Endothelial cell of umbilical vein (primary cell): ENCODE results near the gene IL4I1.

Experiments
- CTCF ChIP-seq, 2 donors: IDR thresholded peaks; 1 replicate in 1 of 2; 2 replicates in 1 of 2; pipeline ENCODE4 v1.5.1; 2011; ENCODE audit warnings: low read length in 2 of 2, mild to moderate bottlenecking in 2 of 2, moderate library complexity in 2 of 2, control low read depth in 1 of 2, inconsistent platforms in 1 of 2, low read depth in 1 of 2; ENCODE audit not compliant: insufficient read depth in 1 of 2; ENCODE audit errors: extremely low read depth in 1 of 2
- EZH2 ChIP-seq: IDR thresholded peaks from 2 replicates; pipeline ENCODE4 v1.6.1; 2012; ENCODE audit warnings: borderline replicate concordance, low read depth, mild to moderate bottlenecking, moderate library complexity, low read length, inconsistent platforms; ENCODE audit not compliant: severe bottlenecking
- GATA2 ChIP-seq: IDR thresholded peaks from 2 replicates; pipeline ENCODE4 v1.7.0; 2011; ENCODE audit warnings: low read depth, mild to moderate bottlenecking, moderate library complexity, mixed read lengths, low read length; ENCODE audit not compliant: insufficient read length, insufficient read depth
- MYC ChIP-seq: IDR thresholded peaks from one replicate; pipeline ENCODE4 v1.6.1; 2011; ENCODE audit warnings: mild to moderate bottlenecking, low read depth, low read length
- POLR2A ChIP-seq: IDR thresholded peaks from 2 replicates; pipeline ENCODE4 v1.6.1; 2012; ENCODE audit warnings: low read depth, mild to moderate bottlenecking, control low read depth, low read length

DNA sequence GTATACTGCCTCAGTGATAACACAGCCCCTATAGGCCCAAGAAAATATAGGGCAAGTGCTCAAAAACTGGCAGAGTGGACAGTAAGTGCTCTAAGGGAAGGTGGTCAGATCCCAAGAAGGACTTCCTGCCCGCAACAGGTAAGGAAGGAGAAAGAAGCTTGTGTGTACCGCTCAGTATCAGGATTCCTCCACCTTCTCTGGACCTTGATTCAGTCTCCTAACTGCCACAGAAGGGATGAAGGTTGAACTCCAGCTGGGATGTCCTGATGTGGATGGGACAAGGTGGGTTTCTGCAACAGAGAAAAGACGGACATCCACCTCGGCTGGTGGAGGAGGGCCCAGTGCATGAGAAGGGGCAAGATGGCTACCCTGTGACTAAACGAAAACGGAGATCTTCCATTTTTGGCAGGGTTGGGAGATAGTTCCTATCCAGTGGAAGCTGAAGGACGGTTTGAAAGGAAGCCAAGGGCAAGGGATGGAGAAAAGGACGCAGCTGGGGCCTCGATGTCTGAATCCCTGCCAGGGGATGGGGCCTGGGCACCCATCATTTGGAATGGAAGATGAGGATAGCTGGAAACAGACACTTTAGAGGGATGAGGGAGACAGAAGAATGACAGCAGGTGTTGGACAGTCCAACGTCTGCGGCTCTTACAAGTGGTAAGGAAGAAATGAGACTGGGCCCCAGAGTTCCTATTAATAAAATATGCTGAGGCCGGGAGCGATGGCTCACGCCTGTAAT, 31.0 kb upstream of the IL4I1 start:
- TF ChIP-seq CTCF (IDR thresholded peaks at IDR 0.05; ENCODE audit: extremely low read depth in 1 of 2, insufficient read depth in 1 of 2, low read depth in 1 of 2, low read length in 2 of 2) (no peak), POLR2A (no peak), GATA2 (no peak), EZH2 (no peak), MYC (no peak)
